ENCODE measurements around the gene SMIM30.

DNA sequence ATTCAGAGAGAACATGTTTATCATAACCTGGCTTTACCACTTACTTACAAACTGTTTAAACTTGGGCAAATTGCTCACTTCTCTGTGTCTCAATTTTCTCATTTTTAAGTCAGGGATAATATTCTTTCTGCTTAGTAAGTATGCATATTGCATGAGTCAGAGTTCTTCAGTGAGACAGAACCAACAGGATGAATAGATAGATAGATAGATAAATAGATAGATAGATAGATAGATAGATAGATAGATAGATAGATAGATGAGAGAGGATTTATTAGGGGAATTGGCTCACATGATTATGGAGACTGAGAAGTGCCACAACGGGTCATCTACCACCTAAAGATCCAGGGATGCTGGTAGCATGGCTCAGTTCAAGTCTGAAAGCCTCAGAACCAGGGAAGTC, 15.7 kb upstream of the SMIM30 start:
- TF ChIP-seq CTCF (IDR thresholded peaks at IDR 0.05 in 2 of 3, conservative IDR thresholded peaks at IDR 0.05 in 1 of 3; ENCODE audit: borderline replicate concordance in 1 of 3, insufficient read depth in 1 of 3, low read depth in 2 of 3, low read length in 2 of 3) (no peak), RAD21 (IDR thresholded peaks at IDR 0.05; ENCODE audit: low read depth) (no peak), POLR2AphosphoS5 (IDR thresholded peaks at IDR 0.05; ENCODE audit: low read depth, low read length) (no peak)
- TF ChIP-seq, protein P1, sequence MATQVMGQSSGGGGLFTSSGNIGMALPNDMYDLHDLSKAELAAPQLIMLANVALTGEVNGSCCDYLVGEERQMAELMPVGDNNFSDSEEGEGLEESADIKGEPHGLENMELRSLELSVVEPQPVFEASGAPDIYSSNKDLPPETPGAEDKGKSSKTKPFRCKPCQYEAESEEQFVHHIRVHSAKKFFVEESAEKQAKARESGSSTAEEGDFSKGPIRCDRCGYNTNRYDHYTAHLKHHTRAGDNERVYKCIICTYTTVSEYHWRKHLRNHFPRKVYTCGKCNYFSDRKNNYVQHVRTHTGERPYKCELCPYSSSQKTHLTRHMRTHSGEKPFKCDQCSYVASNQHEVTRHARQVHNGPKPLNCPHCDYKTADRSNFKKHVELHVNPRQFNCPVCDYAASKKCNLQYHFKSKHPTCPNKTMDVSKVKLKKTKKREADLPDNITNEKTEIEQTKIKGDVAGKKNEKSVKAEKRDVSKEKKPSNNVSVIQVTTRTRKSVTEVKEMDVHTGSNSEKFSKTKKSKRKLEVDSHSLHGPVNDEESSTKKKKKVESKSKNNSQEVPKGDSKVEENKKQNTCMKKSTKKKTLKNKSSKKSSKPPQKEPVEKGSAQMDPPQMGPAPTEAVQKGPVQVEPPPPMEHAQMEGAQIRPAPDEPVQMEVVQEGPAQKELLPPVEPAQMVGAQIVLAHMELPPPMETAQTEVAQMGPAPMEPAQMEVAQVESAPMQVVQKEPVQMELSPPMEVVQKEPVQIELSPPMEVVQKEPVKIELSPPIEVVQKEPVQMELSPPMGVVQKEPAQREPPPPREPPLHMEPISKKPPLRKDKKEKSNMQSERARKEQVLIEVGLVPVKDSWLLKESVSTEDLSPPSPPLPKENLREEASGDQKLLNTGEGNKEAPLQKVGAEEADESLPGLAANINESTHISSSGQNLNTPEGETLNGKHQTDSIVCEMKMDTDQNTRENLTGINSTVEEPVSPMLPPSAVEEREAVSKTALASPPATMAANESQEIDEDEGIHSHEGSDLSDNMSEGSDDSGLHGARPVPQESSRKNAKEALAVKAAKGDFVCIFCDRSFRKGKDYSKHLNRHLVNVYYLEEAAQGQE (IDR thresholded peaks at IDR 0.05; ENCODE audit: low read depth) = no peak
